ENCODE results near the gene DDX1. TPM values are rescaled to one million over a fixed set of nuclear protein-coding genes. Genes with fewer than 3 reads are reported as not detected.

Gene DDX1
- total RNA-seq, 4 donors from 2014 or later, result 40.0 to 90.0 (median 52.4) TPM

DNA sequence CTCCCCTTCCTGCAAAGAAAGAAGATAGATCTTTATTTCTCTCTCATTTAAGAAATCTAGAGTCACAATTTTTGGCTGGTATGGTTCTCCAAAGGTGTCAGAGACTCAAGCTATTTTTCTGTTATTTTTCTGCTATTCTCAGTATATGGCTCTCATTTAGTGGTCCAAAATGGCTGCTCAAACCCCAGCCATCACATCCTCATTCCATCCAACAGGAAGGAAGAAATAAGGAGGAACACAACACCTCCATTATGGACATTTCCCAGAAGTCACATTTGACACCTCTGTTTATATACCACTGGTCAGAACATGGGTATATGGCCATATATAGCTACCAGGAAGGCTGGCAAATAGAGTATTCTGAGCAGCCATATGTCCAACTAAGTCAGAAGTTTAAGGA is 7.4 kb upstream of the DDX1 start:
- no peak for TF ChIP-seq POLR2A (IDR thresholded peaks at IDR 0.05)
- TF ChIP-seq, protein P1, sequence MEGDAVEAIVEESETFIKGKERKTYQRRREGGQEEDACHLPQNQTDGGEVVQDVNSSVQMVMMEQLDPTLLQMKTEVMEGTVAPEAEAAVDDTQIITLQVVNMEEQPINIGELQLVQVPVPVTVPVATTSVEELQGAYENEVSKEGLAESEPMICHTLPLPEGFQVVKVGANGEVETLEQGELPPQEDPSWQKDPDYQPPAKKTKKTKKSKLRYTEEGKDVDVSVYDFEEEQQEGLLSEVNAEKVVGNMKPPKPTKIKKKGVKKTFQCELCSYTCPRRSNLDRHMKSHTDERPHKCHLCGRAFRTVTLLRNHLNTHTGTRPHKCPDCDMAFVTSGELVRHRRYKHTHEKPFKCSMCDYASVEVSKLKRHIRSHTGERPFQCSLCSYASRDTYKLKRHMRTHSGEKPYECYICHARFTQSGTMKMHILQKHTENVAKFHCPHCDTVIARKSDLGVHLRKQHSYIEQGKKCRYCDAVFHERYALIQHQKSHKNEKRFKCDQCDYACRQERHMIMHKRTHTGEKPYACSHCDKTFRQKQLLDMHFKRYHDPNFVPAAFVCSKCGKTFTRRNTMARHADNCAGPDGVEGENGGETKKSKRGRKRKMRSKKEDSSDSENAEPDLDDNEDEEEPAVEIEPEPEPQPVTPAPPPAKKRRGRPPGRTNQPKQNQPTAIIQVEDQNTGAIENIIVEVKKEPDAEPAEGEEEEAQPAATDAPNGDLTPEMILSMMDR (IDR thresholded peaks at IDR 0.05), result no peak
- Histone ChIP-seq H3K36me3 (no peaks in the 10 kb centered on the region), H3K9me3 (no peaks in the 10 kb centered on the region), H3K27me3 (no peaks in the 10 kb centered on the region), H3K27ac (no peak overlapping the region), H3K4me1 (no peaks in the 10 kb centered on the region), H3K4me3 (no peak overlapping the region)
- DNase-seq, result no peak

DNA sequence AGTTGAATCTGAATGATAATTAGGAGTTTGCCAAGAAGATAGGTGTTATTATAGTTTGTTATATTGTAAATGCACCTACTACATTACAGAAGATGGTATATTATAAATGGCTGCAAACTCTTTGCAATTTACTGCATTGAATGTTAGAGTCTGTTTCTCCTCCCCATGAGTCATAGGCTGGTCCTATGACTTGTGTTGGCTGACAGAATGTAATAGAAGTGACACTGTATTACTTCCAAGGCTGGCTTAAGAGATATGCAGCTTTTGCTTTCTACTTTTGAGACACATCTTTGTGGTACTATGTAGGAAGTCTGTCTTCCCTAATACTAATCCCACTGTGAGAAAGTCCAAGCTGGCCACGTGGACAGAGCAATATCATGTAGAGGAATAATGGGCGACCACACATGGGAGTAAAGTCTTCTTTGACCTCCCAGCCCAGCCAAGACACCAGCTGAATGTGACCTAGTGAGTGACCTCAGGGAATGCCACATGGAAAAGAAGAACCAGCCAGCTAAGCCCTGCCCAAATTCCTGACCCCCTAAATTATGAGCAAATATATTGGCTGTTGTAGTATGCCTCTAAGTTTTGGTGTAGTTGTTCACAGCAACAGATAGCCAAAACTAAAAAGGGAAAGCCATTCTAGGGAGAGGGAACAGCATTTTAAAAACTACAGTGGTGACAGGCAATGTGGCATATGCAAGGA is 6.8 kb upstream of the DDX1 start:
- Histone ChIP-seq H3K36me3 (no peaks in the 10 kb centered on the region), H3K4me1 (no peaks in the 10 kb centered on the region), H3K4me3 (no peak overlapping the region), H3K9me3 (no peaks in the 10 kb centered on the region), H3K27ac (no peak overlapping the region), H3K27me3 (no peaks in the 10 kb centered on the region)
- DNase-seq, result no peak
- TF ChIP-seq, protein P1 (IDR thresholded peaks at IDR 0.05), result no peak
- no peak for TF ChIP-seq POLR2A (IDR thresholded peaks at IDR 0.05)

DNA sequence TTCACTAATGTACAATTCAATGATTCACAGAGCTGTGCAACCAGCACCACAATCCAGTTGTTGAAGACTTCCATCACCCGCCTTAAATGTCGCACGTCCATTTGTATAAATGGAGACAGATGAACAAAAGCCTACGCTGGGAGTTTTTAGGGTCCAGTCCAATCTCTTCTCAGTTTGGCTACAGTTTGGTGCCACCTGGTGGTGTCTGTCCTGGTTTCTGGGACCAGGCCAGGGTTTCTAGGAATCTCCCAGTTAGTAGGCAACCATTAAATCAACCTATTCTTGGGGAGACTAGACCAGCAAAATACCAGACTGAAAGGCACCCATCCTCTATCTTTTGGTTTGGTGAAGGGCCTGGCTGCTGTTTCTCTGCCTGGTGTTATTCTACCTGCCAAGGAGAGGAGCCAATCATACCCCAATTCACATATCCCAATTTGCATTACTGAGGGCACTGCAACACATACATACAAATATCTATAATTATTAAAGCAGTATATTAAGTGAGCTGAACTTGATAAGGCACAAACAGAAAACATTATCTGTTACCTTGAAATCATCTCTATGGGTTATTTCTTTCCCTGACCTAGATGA is 3.2 kb upstream of the DDX1 start:
- no peaks in the 10 kb centered on the region for H3K36me3 ChIP-seq
- TF ChIP-seq, protein P1 (IDR thresholded peaks at IDR 0.05), result peak in 4 of 6 experiments; percentile 26 to 53 (median 44)
- no peak for TF ChIP-seq POLR2A (IDR thresholded peaks at IDR 0.05)
- no peak overlapping the region for H3K4me3 ChIP-seq
- peak in 2 of 3 donors; percentile 46 to 69 for DNase-seq
- H3K4me1 ChIP-seq, result peaks cover 0 to 14% (median 4%) of the 10 kb centered on the region in 4 donors
- no peaks in the 10 kb centered on the region for H3K9me3 ChIP-seq
- no peak overlapping the region for H3K27ac ChIP-seq
- no peaks in the 10 kb centered on the region for H3K27me3 ChIP-seq

DNA sequence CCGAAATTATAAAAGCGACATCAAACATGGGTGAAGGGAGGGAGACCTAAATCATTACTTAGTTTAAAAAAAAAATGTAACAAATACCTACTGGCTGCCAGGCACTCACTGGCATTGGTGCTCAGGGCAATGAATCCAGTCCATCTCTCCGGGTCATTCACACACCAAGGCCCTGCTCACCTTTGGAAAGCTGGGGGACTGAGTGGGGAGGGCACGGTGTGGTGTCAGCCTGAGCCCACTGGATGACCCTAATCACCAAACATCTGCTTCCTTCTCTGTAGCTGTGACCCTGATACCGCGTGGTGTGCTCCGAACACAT is 336 bp upstream of the DDX1 start:
- Histone ChIP-seq H3K27me3 (no peaks in the 10 kb centered on the region), H3K4me3 (peak overlapping the region; percentile 84 to 92 (median 88)), H3K36me3 (peaks cover 0 to 13% (median 0%) of the 10 kb centered on the region in 3 donors), H3K9me3 (no peaks in the 10 kb centered on the region), H3K27ac (peak overlapping the region; percentile 78 to 94 (median 88)), H3K4me1 (peaks cover 0 to 21% (median 4%) of the 10 kb centered on the region in 4 donors)
- DNase-seq, result no peak
- TF ChIP-seq, protein P1 (IDR thresholded peaks at IDR 0.05), result no peak
- no peak for TF ChIP-seq POLR2A (IDR thresholded peaks at IDR 0.05)

DNA sequence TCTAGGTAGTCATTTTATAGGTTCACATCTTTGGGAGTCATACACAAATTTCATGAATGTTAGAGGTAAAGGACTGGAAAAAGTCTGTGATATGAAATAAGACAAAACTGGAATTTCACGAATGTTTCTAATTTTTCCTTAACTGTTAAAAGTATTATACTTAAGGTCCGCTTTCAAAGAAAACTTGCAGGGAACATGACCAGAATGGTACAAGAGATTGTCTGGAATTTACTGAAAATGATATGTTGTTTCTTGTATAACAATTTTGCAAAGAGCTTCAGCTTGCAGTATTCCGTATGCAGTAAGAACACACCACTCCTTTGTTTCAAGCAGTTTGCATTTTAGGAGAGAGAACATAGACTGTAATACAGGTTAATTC is 1.6 kb downstream of the DDX1 start:
- Histone ChIP-seq H3K4me1 (peaks cover 0 to 21% (median 4%) of the 10 kb centered on the region in 4 donors), H3K36me3 (peaks cover 0 to 33% (median 0%) of the 10 kb centered on the region in 3 donors), H3K4me3 (peak overlapping the region in 1 of 4 donors; percentile 84), H3K9me3 (no peaks in the 10 kb centered on the region), H3K27me3 (no peaks in the 10 kb centered on the region), H3K27ac (no peak overlapping the region)
- TF ChIP-seq POLR2A (IDR thresholded peaks at IDR 0.05), result no peak
- TF ChIP-seq, protein P1 (IDR thresholded peaks at IDR 0.05), result no peak
- DNase-seq, result no peak
